Dermis microvascular lymphatic vessel endothelial cell (primary cell): ENCODE results near the gene GRIP1. TPM values are rescaled to one million over a fixed set of nuclear protein-coding genes. Genes with fewer than 3 reads are reported as not detected.

ENCODE experiments used
- DNase-seq, 2 donors: peaks; one replicate each; pipeline versions ENCODE4 v3.0.0 to v3.0.0-alpha.2; 2010; ENCODE audit warnings: low read depth in 2 of 2
- total RNA-seq: library from RNA; depleted of rRNA; stranded (reverse); fragments of >200 nt; gene quantifications from 2 replicates; pipeline ENCODE4 v1.2.1, GENCODE V29; 2014

Gene GRIP1
- total RNA-seq, 1 donor from 2014 or later, result under 0.01 TPM

- DNase-seq, result no peak
Observed at GRCh38 chr12:66392266-66392915, 286.5 kb downstream of the GRIP1 start.

DNA sequence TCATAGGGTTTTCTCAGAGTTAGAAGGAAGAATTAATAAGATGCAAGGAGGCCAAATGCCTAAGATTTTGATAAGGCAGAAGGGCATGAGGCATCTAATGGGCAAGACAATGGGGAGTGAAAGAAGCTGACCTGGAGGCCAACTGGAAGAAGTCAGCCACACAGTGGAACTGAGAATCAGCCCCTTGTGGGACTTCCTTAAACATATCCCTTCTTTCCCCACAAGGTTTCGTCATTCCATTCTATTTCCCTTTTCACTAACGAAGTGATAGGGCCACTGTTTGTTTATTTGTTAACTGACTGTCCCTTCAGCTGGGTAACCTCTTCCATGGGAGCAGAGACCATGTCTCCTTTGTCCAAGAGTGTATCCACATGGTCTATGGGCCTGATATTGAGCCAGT is 290.4 kb downstream of the GRIP1 start:
- no peak for DNase-seq

- DNase-seq, result no peak
Observed at GRCh38 chr12:66387117-66387516, 291.8 kb downstream of the GRIP1 start.

DNA sequence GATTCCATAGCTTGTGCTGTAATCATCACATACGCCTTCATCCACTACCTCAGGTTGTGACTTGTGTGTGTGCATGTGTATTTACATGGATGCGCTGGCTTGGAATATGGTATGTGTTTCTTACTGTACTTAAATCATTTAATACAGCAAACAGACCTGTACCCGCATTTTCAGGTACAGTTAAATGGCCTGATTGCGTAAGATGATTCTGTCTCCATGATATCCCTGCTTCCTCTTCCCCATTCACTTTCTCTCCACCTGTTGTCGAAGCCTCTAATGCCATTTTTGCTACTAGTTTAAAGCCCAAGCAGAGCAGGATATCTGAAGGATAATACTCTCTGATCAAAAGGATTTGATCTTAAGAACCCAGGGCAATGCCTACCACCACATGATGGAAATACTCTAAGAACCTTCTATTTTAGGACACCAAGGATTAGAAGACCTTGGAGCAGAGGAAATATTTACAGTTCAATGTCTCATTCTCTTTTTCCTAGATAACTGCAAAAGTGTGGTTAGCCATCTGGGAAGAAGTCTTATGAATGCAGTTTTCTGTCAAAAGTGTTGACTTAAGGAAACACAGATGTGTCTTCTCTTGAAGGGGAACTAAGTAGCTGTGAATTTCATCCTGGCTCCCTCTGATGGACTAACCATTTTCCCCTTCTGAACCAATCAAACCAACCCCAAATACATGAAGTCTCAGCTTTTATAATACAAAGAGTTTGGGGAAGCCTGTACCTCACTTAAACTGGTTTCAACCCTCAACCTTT is 297.9 kb downstream of the GRIP1 start:
- no peak for DNase-seq

DNA sequence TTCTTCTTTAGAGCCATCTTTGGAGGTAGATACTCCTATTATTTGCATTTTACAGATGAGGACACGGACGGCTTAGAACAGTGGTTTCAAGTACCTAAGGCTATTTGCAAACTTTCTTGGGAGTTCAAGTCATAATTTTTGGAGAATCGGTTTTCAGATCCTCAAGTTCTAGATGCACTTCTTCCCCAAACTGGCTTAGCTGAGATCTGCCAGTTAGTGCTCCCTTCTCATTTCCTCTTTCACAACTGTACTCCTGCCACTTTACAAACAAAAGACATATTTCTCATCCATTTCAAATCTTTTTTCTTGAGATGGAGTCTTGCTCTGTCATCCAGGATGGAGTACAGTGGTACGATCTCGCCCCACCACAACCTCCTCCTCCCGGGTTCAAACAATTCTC is 299.3 kb downstream of the GRIP1 start:
- no peak for DNase-seq

- DNase-seq, result no peak
Observed at GRCh38 chr12:66375560-66375959, 303.3 kb downstream of the GRIP1 start.

DNA sequence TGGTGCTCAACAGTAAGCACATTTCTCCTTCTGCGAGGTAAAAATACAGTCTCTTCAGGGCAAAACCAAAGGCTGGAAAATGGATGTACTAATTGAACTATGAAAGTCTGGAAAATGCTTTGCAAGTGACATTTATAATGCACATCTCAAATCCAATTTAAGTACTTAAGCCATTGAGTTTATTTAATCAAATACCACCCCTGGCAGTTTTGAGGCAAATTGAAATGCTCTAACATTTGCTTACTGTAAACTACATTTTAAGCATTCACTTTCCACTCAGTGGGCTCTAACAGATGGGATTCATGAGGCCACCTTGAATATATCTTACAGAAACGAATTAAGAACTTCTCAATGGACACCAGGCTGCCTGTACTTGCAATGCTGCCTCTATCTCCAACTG is 306.9 kb downstream of the GRIP1 start:
- DNase-seq, result no peak

DNA sequence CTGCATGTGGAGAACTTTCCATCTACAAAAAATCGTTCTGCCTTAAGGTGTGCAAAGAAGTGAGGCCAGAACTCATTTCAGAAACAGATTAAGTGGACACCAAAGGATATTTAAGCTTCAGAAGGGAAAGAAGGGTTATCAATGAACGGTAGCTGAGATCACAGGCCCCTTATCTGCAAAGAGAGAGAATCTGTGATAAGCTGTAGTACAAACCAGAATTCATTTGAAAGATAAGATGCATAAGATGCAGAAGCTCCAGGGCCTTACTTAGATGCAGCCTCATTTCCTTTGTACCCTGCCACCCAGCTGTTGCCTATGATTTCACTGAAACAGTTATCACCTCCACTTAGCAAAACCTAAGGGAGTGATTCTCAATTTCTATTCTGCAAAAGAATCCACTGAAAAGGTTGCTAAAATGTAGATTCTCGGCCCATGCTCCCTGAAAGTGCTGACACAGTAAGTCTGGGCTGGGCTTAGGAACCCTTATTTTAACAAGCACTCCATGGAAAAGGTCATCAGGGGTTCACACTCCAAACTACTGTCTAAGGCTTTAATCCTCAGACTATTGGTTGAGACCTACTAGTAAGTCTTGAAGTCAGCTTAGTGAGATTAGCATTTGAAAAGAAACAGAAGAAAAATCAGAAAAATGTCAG is 311.7 kb downstream of the GRIP1 start:
- no peak for DNase-seq

- DNase-seq, result no peak
Observed at GRCh38 chr12:66365718-66366490, 313.0 kb downstream of the GRIP1 start.

DNA sequence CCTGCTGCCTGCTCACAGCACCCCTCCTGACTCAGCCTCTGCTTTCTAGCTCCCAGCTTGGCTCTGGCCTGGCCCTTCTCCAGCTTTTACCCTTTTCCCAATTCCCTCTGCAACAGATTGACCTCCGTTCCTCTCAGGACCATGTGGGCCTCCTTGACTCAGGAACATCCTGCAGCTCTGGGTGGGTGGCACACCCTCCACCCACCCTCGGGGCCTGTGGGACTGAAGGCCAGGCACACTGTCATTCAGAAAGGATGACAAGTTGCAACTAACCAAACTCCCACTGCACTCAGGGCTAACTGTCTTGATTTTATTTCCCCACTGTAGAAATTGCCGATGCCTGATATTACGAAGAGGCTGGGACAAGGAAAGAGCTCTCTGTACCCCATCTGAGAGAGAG is 317.2 kb downstream of the GRIP1 start:
- no peak for DNase-seq

DNA sequence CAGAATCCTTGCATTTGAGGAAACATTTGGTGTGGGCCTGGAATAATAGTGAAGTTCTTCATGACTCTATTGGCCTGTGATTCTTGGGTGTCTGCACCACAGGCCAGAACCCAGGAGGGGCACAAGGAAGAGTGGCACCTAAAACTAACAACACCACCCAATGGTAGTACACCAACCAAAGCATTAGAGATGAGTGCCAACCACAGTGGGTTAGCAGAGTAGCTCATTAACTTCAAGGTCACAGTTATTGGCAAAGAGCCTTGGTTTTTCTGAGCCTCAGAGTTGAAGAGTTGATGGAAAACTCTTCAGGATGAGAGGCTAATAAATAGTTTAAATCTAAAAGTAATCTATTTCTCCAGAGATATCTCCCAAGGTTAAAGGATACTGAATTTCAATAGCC is 319.6 kb downstream of the GRIP1 start:
- no peak for DNase-seq

GRCh38 chr12:66354291-66354690 is 324.6 kb downstream of the GRIP1 start:
- DNase-seq, result no peak

DNA sequence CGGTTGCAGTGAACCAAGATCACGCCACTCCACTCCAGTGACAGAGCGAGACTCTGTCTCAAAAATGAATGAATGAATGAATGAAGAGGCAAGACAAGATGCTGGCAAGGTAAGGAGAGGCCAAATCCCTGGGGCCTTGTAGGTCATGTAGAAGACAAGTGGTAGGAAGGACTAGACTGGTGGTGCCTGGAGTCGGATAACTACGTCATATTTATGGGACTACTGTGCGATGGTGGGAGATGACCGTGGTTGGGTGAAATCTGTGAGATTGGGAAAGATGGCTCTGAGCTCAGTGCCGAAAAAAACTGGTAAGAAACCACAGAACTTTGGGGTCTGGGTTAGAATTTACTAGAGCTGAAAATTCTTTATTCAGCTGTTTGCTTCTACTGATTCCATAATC is 326.0 kb downstream of the GRIP1 start:
- no peak for DNase-seq

DNA sequence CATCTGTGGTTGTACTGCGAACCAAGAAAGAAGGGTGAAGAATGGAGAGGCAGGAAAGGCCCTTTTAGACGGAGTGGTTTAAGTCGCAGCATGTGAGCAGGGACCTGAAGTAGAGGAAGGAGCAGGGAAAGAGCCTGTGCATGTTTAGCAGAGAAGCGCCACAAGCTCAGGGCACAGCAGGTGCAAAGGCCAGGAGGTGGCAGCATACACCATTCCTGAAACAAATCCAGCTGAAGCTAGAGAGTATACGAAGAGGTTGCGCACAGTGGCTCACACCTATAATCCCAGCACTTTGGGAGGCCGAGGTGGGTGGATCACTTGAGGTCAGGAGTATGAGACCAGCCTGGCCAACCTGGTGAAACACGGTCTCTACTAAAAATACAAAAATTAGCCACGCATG is 326.7 kb downstream of the GRIP1 start:
- peak in 1 of 2 donors; percentile 37 for DNase-seq

GRCh38 chr12:66351301-66351700 is 327.6 kb downstream of the GRIP1 start:
- no peak for DNase-seq

DNA sequence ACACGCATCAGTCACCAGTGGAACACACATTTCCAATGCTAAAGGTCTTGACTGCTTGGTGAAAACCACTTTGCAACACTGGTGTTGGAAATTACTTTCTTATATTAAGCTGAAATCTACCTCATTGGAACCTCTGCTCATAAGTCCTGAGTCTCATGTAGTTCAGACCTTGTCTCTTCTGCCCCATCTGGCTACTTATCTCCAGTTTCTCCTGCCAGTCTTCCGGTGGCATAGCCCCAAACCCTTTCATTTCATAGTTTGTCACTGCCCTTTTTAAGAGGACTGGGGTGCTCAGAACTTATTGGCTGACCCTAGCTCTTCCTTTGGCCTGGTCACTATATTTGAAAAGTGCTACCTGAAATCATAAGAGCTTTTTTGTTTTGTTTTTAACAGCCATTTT is 332.9 kb downstream of the GRIP1 start:
- no peak for DNase-seq

GRCh38 chr12:66345212-66345611 is 333.7 kb downstream of the GRIP1 start:
- DNase-seq, result no peak

- DNase-seq, result no peak
Observed at GRCh38 chr12:66341126-66341525, 337.8 kb downstream of the GRIP1 start.

DNA sequence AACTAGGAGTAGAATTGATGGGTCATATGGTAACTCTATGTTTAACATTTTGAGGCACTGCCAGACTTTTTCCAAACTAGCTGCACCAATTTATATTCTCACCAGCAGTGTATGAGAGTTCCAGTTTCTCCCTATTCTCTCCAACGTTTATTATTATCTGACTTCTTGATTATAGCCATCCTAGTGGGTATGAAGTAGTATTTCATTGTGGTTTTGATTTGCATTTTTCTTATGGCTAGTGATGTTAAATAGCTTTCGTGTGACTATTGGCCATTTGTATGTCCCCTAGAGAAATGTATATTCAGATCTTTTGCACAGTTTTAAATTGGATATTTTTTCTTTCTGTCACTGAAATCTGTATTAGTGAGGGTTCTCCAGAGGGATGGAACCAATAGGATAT is 338.7 kb downstream of the GRIP1 start:
- DNase-seq, result no peak

GRCh38 chr12:66337381-66338010 is 341.4 kb downstream of the GRIP1 start:
- DNase-seq, result no peak

DNA sequence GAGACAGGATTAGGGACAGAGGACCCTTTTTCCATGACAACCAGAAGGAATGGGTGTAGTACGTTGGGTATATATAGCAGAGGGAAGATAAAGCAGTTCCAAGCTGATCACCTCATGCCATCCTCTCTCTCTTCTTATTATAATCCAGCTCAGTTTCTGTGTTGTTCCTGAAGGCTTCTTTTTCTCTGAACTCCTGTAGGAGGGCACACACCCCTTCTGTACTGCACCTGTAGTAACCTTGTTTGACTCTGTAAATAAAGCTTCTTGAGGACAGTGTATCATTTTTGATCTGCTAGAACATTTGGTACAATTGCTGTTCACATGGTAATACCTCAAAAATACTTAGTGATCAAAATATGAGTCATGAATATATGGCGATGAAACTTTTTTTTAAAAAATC is 343.1 kb downstream of the GRIP1 start:
- no peak for DNase-seq

- no peak for DNase-seq
Observed at GRCh38 chr12:66331814-66332213, 347.1 kb downstream of the GRIP1 start.
